ENCODE data around the gene CD4. TPM values are rescaled to one million over a fixed set of nuclear protein-coding genes. Genes with fewer than 3 reads are reported as not detected.
"Not testable (repeated sequence)": the region's sequence is repeated elsewhere in the genome, so short reads cannot be mapped to it uniquely, and the experiment has no call there.

CD4 gene
- total RNA-seq, 2 experiments from 2014 or later: 219 to 227 TPM

- no peak overlapping the region for H3K27ac Mint-ChIP-seq
- no peaks in the 10 kb centered on the region for H3K27me3 Mint-ChIP-seq
- peaks cover 60% of the 10 kb centered on the region for H3K36me3 Mint-ChIP-seq (ENCODE audit: low read depth)
- ChIA-PET POLR2A (interaction anchor here (1.1 kb wide), 1 partner anchor 9 kb away, joined by 3 read pairs; no protein-coding TSS in a partner anchor), CTCF (interaction anchor here (0.6 to 1.4 kb wide), 4 partner anchors 9 to 29 kb away, joined by 3 to 8 read pairs (median 4); partner anchors contain the start of gene SPSB2)
- H3K9me3 Mint-ChIP-seq: no peaks in the 10 kb centered on the region
- H3K4me1 Mint-ChIP-seq: peaks cover 1% of the 10 kb centered on the region
- DNase-seq: no peak
- no peak overlapping the region for H3K4me3 Mint-ChIP-seq
Measured at GRCh38 chr12:6861391-6861790, 72.1 kb downstream of the CD4 start.

GRCh38 chr12:6863033-6863432, 73.7 kb downstream of the CD4 start:
- Mint-ChIP-seq H3K27ac (no peak overlapping the region), H3K4me1 (peaks cover 10% of the 10 kb centered on the region), H3K9me3 (no peaks in the 10 kb centered on the region), H3K4me3 (no peak overlapping the region), H3K36me3 (ENCODE audit: low read depth) (peaks cover 51% of the 10 kb centered on the region), H3K27me3 (no peaks in the 10 kb centered on the region)
- DNase-seq: no peak
- CTCF ChIA-PET: interaction anchor here (3.3 to 7.8 kb wide), 2 partner anchors 10 kb away, joined by 16 to 67 read pairs; partner anchors contain the start of genes CDCA3, SPSB2 and USP5
- POLR2A ChIA-PET: no interaction called here

- peaks cover 56% of the 10 kb centered on the region for H3K36me3 Mint-ChIP-seq (ENCODE audit: low read depth)
- ChIA-PET POLR2A (no interaction called here), CTCF (interaction anchor here (1.0 to 7.8 kb wide), 5 partner anchors 10 to 246 kb away, joined by 3 to 67 read pairs (median 13); partner anchors contain the start of genes C1RL, CDCA3, SPSB2 and USP5)
- no peaks in the 10 kb centered on the region for H3K27me3 Mint-ChIP-seq
- no peaks in the 10 kb centered on the region for H3K9me3 Mint-ChIP-seq
- no peak for DNase-seq
- no peak overlapping the region for H3K4me3 Mint-ChIP-seq
- H3K4me1 Mint-ChIP-seq: peaks cover 17% of the 10 kb centered on the region
- H3K27ac Mint-ChIP-seq: no peak overlapping the region
Measured at GRCh38 chr12:6863586-6864321, 74.4 kb downstream of the CD4 start.

- H3K4me3 Mint-ChIP-seq, H3K27me3 Mint-ChIP-seq, DNase-seq, H3K27ac Mint-ChIP-seq, H3K9me3 Mint-ChIP-seq, POLR2A ChIA-PET: not testable (repeated sequence)
- H3K4me1 Mint-ChIP-seq: peaks cover 32% of the 10 kb centered on the region
- H3K36me3 Mint-ChIP-seq (ENCODE audit: low read depth): peaks cover 68% of the 10 kb centered on the region
- CTCF ChIA-PET: interaction anchor here (0.9 to 7.8 kb wide), 6 partner anchors 8 to 243 kb away, joined by 3 to 67 read pairs (median 9); partner anchors contain the start of genes CDCA3, SPSB2 and USP5
Measured at GRCh38 chr12:6865307-6865706, 76.0 kb downstream of the CD4 start.

GRCh38 chr12:6866163-6866919, 77.0 kb downstream of the CD4 start:
- CTCF ChIA-PET: interaction anchor here (0.6 to 7.8 kb wide), 7 partner anchors 13 to 243 kb away, joined by 3 to 67 read pairs (median 4); partner anchors contain the start of genes CDCA3 and USP5
- Mint-ChIP-seq H3K4me3 (peak overlapping the region; percentile 92), H3K9me3 (no peaks in the 10 kb centered on the region), H3K27me3 (no peaks in the 10 kb centered on the region), H3K4me1 (peaks cover 43% of the 10 kb centered on the region), H3K27ac (no peak overlapping the region), H3K36me3 (ENCODE audit: low read depth) (peaks cover 69% of the 10 kb centered on the region)
- POLR2A ChIA-PET: interaction anchor here (1.0 to 2.3 kb wide), 2 partner anchors 14 to 77 kb away, joined by 3 to 14 read pairs; partner anchors contain the start of genes C12orf57, CDCA3, RNU7-1 and USP5
- no peak for DNase-seq

GRCh38 chr12:6866920-6867412, 77.6 kb downstream of the CD4 start:
- no peaks in the 10 kb centered on the region for H3K9me3 Mint-ChIP-seq
- H3K4me1 Mint-ChIP-seq: peaks cover 49% of the 10 kb centered on the region
- no peaks in the 10 kb centered on the region for H3K27me3 Mint-ChIP-seq
- no peak for DNase-seq
- H3K27ac Mint-ChIP-seq: peak overlapping the region; percentile 95
- ChIA-PET CTCF (interaction anchor here (0.6 to 7.8 kb wide), 9 partner anchors 14 to 975 kb away, joined by 3 to 67 read pairs (median 4); partner anchors contain the start of genes CDCA3 and USP5), POLR2A (interaction anchor here (1.0 to 2.3 kb wide), 3 partner anchors 13 to 77 kb away, joined by 3 to 14 read pairs (median 3); partner anchors contain the start of genes C12orf57, CDCA3, RNU7-1 and USP5)
- peaks cover 69% of the 10 kb centered on the region for H3K36me3 Mint-ChIP-seq (ENCODE audit: low read depth)
- peak overlapping the region; percentile 92 for H3K4me3 Mint-ChIP-seq

GRCh38 chr12:6867413-6868210, 78.3 kb downstream of the CD4 start, which contains the start of gene TPI1:
Gene TPI1, plus strand, starts transcription at chr12:6867531. Its CDS starts 36 bp downstream, at chr12:6867567.
- H3K4me3 Mint-ChIP-seq: peak within 1 kb of the TSS; percentile 93
- H3K27ac Mint-ChIP-seq: peak within 1 kb of the TSS; percentile 95
- peaks cover 52% of the 10 kb centered on the region for H3K4me1 Mint-ChIP-seq
- H3K36me3 Mint-ChIP-seq (ENCODE audit: low read depth): peaks cover 69% of the 10 kb centered on the region
- no peaks in the 10 kb centered on the region for H3K9me3 Mint-ChIP-seq
- POLR2A ChIA-PET: interaction anchor here (0.5 to 2.3 kb wide), 4 partner anchors 13 to 109 kb away, joined by 3 to 14 read pairs (median 3); partner anchors contain the start of genes C12orf57, CDCA3, RNU7-1 and USP5
- CTCF ChIA-PET: interaction anchor here (0.5 to 7.8 kb wide), 11 partner anchors 15 to 975 kb away, joined by 3 to 67 read pairs (median 4); partner anchors contain the start of genes CDCA3 and USP5
- DNase-seq: peak; percentile 76
- H3K27me3 Mint-ChIP-seq: no peaks in the 10 kb centered on the region

GRCh38 chr12:6868211-6869048, 79.1 kb downstream of the CD4 start:
- H3K4me1 Mint-ChIP-seq: peaks cover 52% of the 10 kb centered on the region
- peak overlapping the region; percentile 89 for H3K27ac Mint-ChIP-seq
- CTCF ChIA-PET: interaction anchor here (0.5 to 7.8 kb wide), 22 partner anchors 9 to 329 kb away, joined by 3 to 67 read pairs (median 4); partner anchors contain the start of genes C12orf57, CDCA3, MLF2 and RNU7-1
- no peaks in the 10 kb centered on the region for H3K9me3 Mint-ChIP-seq
- peak overlapping the region; percentile 93 for H3K4me3 Mint-ChIP-seq
- DNase-seq: peak; percentile 15
- peaks cover 65% of the 10 kb centered on the region for H3K36me3 Mint-ChIP-seq (ENCODE audit: low read depth)
- POLR2A ChIA-PET: interaction anchor here (0.5 to 2.3 kb wide), 2 partner anchors 16 to 110 kb away, joined by 3 to 14 read pairs; partner anchors contain the start of genes CDCA3 and USP5
- no peaks in the 10 kb centered on the region for H3K27me3 Mint-ChIP-seq

DNA sequence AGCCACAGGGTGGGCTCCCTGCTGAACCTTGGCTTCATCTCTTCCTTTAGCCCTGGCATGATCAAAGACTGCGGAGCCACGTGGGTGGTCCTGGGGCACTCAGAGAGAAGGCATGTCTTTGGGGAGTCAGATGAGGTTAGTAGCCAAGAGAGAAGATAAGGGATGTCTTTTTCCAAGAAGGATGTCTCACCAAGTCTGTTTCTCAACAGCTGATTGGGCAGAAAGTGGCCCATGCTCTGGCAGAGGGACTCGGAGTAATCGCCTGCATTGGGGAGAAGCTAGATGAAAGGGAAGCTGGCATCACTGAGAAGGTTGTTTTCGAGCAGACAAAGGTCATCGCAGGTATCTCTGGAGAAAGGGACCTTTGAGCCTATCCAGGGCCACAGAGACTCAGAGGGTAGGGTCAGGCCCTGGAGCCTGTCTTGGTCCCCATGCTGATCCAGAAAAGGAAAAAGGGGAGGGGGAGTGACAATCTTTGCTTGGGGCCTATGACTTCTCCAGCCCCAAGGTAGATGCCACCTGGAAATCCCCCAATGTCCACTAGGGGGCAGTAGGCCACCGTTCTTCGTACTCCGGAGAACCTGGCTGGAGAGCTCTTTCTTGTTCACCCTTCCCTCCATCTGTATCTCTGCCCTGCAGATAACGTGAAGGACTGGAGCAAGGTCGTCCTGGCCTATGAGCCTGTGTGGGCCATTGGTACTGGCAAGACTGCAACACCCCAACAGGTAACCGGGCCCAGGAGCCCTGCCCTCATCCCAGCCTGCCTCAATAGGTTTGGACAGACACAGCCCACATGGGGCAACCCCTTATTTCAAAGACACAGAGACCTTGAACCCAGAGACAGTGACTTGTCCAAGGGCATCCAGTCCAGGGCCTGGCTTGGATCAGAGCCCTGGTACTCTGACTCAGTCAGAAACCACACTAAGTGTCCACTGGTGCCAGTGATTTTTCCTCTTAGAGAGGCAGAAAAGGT, 80.0 kb downstream of the CD4 start:
- ChIA-PET CTCF (interaction anchor here (0.6 to 7.8 kb wide), 41 partner anchors 8 to 1070 kb away, joined by 3 to 67 read pairs (median 4); partner anchors contain the start of genes C12orf57, C1RL, CDCA3 and MLF2), POLR2A (interaction anchor here (0.6 to 1.0 kb wide), 2 partner anchors 22 to 75 kb away, joined by 3 to 4 read pairs; partner anchors contain the start of gene C12orf57)
- Mint-ChIP-seq H3K9me3 (no peaks in the 10 kb centered on the region), H3K36me3 (ENCODE audit: low read depth) (peaks cover 60% of the 10 kb centered on the region), H3K27ac (peak overlapping the region; percentile 89), H3K27me3 (no peaks in the 10 kb centered on the region), H3K4me3 (peak overlapping the region; percentile 93), H3K4me1 (peaks cover 56% of the 10 kb centered on the region)
- peak; percentile 89 for DNase-seq

DNA sequence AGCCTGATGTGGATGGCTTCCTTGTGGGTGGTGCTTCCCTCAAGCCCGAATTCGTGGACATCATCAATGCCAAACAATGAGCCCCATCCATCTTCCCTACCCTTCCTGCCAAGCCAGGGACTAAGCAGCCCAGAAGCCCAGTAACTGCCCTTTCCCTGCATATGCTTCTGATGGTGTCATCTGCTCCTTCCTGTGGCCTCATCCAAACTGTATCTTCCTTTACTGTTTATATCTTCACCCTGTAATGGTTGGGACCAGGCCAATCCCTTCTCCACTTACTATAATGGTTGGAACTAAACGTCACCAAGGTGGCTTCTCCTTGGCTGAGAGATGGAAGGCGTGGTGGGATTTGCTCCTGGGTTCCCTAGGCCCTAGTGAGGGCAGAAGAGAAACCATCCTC, 81.0 kb downstream of the CD4 start:
- peak overlapping the region; percentile 78 for H3K4me3 Mint-ChIP-seq
- peaks cover 62% of the 10 kb centered on the region for H3K4me1 Mint-ChIP-seq
- H3K9me3 Mint-ChIP-seq, DNase-seq, POLR2A ChIA-PET, H3K27me3 Mint-ChIP-seq: not testable (repeated sequence)
- CTCF ChIA-PET: interaction anchor here (0.9 to 7.8 kb wide), 11 partner anchors 9 to 94 kb away, joined by 3 to 67 read pairs (median 15); partner anchors contain the start of genes CDCA3 and USP5
- H3K36me3 Mint-ChIP-seq (ENCODE audit: low read depth): peaks cover 53% of the 10 kb centered on the region
- peak overlapping the region; percentile 89 for H3K27ac Mint-ChIP-seq
